Heart left ventricle (tissue), 16 donors: ENCODE data around the gene ZNF503. TPM values are rescaled to one million over a fixed set of nuclear protein-coding genes. Genes with fewer than 3 reads are reported as not detected.

Experiments
- ATAC-seq, 4 donors: fragments of 200-7000 bp; cut with Tn5 transposase; one replicate each; pipeline ENCODE4 v1.9.1; 2020 to 2022; ENCODE audit warnings: moderate library complexity in 4 of 4, mild to moderate bottlenecking in 3 of 4, moderate number of reproducible peaks in 1 of 4
- DNase-seq, 5 donors: peaks; one replicate each; pipeline ENCODE4 v3.0.0-alpha.2; 2020
- H3K27ac ChIP-seq, 12 donors: fragments of 200-600 bp; sonication (generic) in 4 of 12; one replicate each; pipeline versions ENCODE4 v1.5.0 to v1.8.0; 2016 to 2022; ENCODE audit warnings: mild to moderate bottlenecking in 2 of 12
- H3K27me3 ChIP-seq, 9 donors: fragments of 200-600 bp; sonication (generic) in 2 of 9; one replicate each; pipeline versions ENCODE4 v1.5.1 to v1.8.0; 2016 to 2022; ENCODE audit warnings: mild to moderate bottlenecking in 3 of 9
- H3K36me3 ChIP-seq, 9 donors: fragments of 200-600 bp; sonication (generic) in 2 of 9; one replicate each; pipeline versions ENCODE4 v1.5.0 to v1.8.0; 2018 to 2022; ENCODE audit warnings: mild to moderate bottlenecking in 2 of 9
- H3K4me1 ChIP-seq, 12 donors: fragments of 200-600 bp; sonication (generic) in 4 of 12; one replicate each; pipeline versions ENCODE4 v1.5.0 to v1.8.0; 2016 to 2022; ENCODE audit warnings: mild to moderate bottlenecking in 3 of 12
- H3K4me3 ChIP-seq, 12 donors: fragments of 200-600 bp; sonication (generic) in 4 of 12; one replicate each; pipeline versions ENCODE4 v1.5.0 to v1.8.0; 2017 to 2022; ENCODE audit warnings: mild to moderate bottlenecking in 9 of 12, moderate library complexity in 4 of 12
- H3K9me3 ChIP-seq, 12 donors: fragments of 200-600 bp; sonication (generic) in 4 of 12; one replicate each; pipeline versions ENCODE4 v1.5.0 to v1.8.0; 2016 to 2022; ENCODE audit warnings: mild to moderate bottlenecking in 1 of 12
- POLR2A ChIP-seq, 2 donors: fragments of 450-650 bp; IDR thresholded peaks; one replicate each; pipeline ENCODE4 v1.6.1; 2017; ENCODE audit warnings: antibody characterized with exemption in 2 of 2, mild to moderate bottlenecking in 2 of 2, moderate library complexity in 2 of 2
- WGBS, 4 donors: extraction: QIAGEN DNeasy Blood & Tissue Kit in 2 of 4; methylation state at CpG; one replicate each; pipeline versions ENCODE4 v1.1.5 to v1.1.7; 2013 to 2018; 5-methylcytosine and 5-hydroxymethylcytosine counted together
- intact Hi-C, 10 donors: fragments of 100-400 bp; cut with DNase I; formaldehyde crosslinking; loops; one replicate each; pipeline versions ENCODE4 v1.11.1 to v1.14.2; 2022
- polyA plus RNA-seq, 2 donors: library from polyadenylated mRNA; stranded (reverse); fragments of 200-250 nt; gene quantifications; one replicate each; pipeline ENCODE4 v1.2.3, GENCODE V29; 2013
- total RNA-seq, 9 donors: library from RNA; depleted of rRNA in 2 of 9; stranded (reverse); fragments of >200 nt in 2 of 9; fragmentation: NEBNext Ultra II Directional in 3 of 9; extraction: Animal tissue kit (Norgen Biotek cat#: 25700) in 3 of 9; gene quantifications; one replicate each; pipeline versions ENCODE4 v1.1.0 to v1.2.4, GENCODE V29; 2016 to 2023
- TF ChIP-seq, protein P1 (sequence below), 12 donors: fragments of 200-600 bp; sonication (generic) in 4 of 12; IDR thresholded peaks; one replicate each; pipeline versions ENCODE4 v1.5.0 to v1.8.0; 2018 to 2022; ENCODE audit warnings: antibody characterized with exemption in 12 of 12, mild to moderate bottlenecking in 5 of 12
- donor health status: ischemic (EF 13 %, LVEDD 7.1; RV severe dilation, severe dysfunction).
- donor health status: healthy with polysubstance abuse.
- donor health status: DM: no; HTN: yes; CAD: no.
- donor health status: DM: no; HTN: no; CAD: no.
- donor health status: ischemic (EF 25% LVEDD 6.9; RV normal size, moderate dysfunction).
- donor health status: ischemic (EF 25% LVEDD 5.7; RV mildly dilated, moderate dysfunction).
- donor health status: healthy.
- donor health status: DM: yes; HTN: yes; CAD: no.
- donor health status: ischemic (EF 35%, LVEDD 5.7; RV mildly dilated, moderate dysfunction).
- donor health status: nonischemic (EF 11% LVEDD 7.7; RV severe dilation, severe dysfunction).
- donor health status: DM: yes; HTN: yes; CAD: no.
- donor health status: PGD.
- donor health status: ischemic (EF 29% LVEDD 5.4; RV normal size, mild dysfunction).
- donor health status: nonischemic (EF 23%, LVEDD 6.1; RV moderate dilation, normal function).

ZNF503 gene
- total and polyA plus RNA-seq, 11 donors = 3.4 to 8.6 (median 7.1) TPM

DNA sequence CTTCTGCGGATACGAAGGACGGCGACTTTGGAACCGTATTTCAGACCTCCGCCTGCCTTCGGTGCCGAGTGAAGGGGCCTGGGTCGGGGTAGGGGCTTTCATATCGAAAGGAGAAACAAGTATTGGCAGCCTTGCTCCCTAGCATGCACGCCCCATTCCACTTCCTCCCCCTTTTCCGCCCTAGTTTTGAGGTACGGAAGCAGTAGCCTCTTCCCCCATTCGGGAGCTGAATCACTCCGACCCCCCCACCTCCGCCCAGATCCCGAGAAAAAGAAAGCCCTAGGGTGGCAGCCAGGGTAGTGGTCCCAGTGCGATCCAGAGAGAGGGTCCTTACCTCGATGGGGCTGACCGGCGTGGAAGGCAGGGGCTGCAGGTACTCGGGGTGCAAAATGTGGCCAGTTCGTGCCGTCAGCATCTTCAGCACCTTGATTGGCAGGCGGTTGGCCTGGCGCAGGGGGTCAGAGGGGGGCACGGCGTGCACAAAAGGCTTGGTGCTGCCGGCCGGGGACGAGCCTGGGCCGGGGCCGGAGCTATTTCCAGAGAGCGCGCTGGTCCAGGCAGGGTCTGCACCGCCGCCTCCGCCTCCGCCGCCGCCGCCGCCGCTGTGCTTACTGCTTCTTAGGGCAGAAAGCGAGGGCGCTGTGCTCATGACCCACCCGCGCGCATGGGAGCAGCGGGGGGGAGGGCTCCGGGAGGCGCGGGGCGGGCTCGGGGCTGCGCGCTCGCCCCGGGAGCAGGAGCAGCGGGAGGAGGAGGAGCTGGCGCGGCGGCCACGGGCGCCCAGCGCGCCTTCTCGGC lies 594 bp downstream of the ZNF503 start:
- Histone ChIP-seq H3K9me3 (no peaks in the 10 kb centered on the region), H3K4me1 (peaks cover 0 to 62% (median 20%) of the 10 kb centered on the region in 12 donors), H3K27ac (peak overlapping the region; percentile 81 to 100 (median 97)), H3K36me3 (peaks cover 0 to 19% (median 9%) of the 10 kb centered on the region in 9 donors), H3K4me3 (peak overlapping the region; percentile 74 to 98 (median 92)), H3K27me3 (peaks cover 0 to 40% (median 0%) of the 10 kb centered on the region in 9 donors)
- TF ChIP-seq POLR2A (IDR thresholded peaks at IDR 0.05) = no peak
- TF ChIP-seq, protein P1, sequence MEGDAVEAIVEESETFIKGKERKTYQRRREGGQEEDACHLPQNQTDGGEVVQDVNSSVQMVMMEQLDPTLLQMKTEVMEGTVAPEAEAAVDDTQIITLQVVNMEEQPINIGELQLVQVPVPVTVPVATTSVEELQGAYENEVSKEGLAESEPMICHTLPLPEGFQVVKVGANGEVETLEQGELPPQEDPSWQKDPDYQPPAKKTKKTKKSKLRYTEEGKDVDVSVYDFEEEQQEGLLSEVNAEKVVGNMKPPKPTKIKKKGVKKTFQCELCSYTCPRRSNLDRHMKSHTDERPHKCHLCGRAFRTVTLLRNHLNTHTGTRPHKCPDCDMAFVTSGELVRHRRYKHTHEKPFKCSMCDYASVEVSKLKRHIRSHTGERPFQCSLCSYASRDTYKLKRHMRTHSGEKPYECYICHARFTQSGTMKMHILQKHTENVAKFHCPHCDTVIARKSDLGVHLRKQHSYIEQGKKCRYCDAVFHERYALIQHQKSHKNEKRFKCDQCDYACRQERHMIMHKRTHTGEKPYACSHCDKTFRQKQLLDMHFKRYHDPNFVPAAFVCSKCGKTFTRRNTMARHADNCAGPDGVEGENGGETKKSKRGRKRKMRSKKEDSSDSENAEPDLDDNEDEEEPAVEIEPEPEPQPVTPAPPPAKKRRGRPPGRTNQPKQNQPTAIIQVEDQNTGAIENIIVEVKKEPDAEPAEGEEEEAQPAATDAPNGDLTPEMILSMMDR (IDR thresholded peaks at IDR 0.05) = no peak
- peak; percentile 57 to 84 (median 68) for DNase-seq
- ATAC-seq = peak in 2 of 4 donors; percentile 28 to 31
- 0 to 1% (median 1%) methylated on average over 31 to 68 of the region's 68 CpGs for WGBS, 4 donors
- intact Hi-C loops = loop anchor here (1.0 to 10.0 kb wide), 33 partner anchors 141 to 1604 kb away; no protein-coding TSS in a partner anchor

DNA sequence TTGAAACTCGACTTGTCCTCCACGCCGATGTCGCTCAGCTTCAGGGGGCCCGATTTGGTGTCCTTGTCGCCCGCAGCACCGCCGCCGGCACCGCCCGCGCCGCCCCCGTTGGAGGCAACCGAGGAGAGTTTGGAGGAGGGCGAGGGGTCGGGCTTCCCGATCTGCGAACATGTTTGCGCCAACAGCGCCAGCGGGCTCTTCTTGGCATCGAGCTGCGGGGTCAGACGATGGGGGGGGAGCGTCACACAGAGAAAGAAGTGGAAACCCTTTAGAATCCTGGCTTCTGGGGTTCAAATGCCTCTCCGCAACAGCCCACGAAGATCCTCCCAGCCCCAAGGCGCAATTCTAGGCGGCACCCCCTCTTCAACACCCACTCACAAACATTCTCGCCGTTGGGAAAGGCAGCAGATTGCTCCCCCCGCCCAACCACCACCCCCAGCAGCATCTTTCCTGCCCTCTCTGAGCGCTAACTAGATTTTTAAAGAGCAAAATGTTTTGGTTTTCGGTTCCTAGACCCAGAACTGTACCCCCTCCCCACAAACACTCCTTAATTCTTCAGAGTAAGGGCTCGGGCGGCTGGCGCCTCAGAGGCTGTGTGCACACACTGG lies 1.3 kb downstream of the ZNF503 start:
- intact Hi-C loops = loop anchor here (1.0 to 10.0 kb wide), 33 partner anchors 142 to 1605 kb away; no protein-coding TSS in a partner anchor
- Histone ChIP-seq H3K27me3 (peaks cover 0 to 39% (median 0%) of the 10 kb centered on the region in 9 donors), H3K4me3 (peak overlapping the region; percentile 74 to 98 (median 92)), H3K27ac (peak overlapping the region; percentile 81 to 100 (median 97)), H3K9me3 (no peaks in the 10 kb centered on the region), H3K4me1 (peaks cover 0 to 62% (median 20%) of the 10 kb centered on the region in 12 donors), H3K36me3 (peaks cover 0 to 19% (median 9%) of the 10 kb centered on the region in 9 donors)
- 0 to 1% (median 0%) methylated on average over 26 to 39 of the region's 39 CpGs for WGBS, 4 donors
- ATAC-seq (no peak), DNase-seq (peak in 1 of 5 donors; percentile 51)
- TF ChIP-seq POLR2A (IDR thresholded peaks at IDR 0.05) = no peak
- TF ChIP-seq, protein P1 (IDR thresholded peaks at IDR 0.05) = peak in 1 of 12 donors; percentile 26

DNA sequence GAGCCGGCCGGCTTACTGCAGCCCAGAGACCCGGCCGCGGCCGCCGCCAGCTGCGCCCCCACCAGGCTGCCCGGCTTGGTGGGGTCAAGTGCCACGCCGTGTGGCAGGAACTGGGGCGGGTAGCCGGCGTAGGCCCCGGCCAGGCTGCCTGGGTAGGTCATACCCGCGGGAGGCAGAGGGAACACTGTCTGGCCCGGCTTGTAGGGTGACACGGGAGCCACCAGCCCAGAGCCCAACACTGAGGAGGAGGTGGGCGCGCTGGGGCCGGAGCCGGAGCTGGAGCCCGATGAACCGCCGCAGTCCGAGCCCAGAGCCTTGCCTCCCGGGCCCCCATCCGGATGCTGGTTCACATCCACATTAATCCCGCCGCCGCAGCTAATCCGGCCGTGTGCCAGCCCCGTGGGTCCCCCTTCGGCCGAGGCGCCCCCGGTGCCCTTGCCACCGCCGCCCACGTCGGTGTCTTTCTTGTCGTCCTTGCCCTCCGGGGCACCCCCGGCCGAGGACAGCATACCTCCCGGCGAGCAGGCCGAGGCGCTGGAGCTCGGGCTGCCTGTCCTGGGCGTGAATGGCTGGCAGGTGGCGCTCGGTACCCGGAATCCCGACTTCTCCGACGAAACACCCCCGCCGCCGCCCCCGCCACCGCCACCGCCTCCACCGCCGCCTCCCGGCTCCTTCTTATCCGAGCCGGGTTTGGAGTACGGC lies 2.0 kb downstream of the ZNF503 start:
- peak in 3 of 4 donors; percentile 16 to 26 (median 25) for ATAC-seq
- peak; percentile 82 to 92 (median 87) for DNase-seq
- TF ChIP-seq, protein P1 (IDR thresholded peaks at IDR 0.05) = peak; percentile 60 to 90 (median 76)
- no peak for TF ChIP-seq POLR2A (IDR thresholded peaks at IDR 0.05)
- Histone ChIP-seq H3K27ac (peak overlapping the region; percentile 33 to 100 (median 97)), H3K9me3 (no peaks in the 10 kb centered on the region), H3K36me3 (peaks cover 0 to 19% (median 9%) of the 10 kb centered on the region in 9 donors), H3K4me1 (peaks cover 0 to 63% (median 19%) of the 10 kb centered on the region in 12 donors), H3K4me3 (peak overlapping the region; percentile 74 to 98 (median 92)), H3K27me3 (peaks cover 0 to 36% (median 0%) of the 10 kb centered on the region in 9 donors)
- WGBS, 4 donors = 13 to 19% (median 13%) methylated on average over 15 to 71 of the region's 71 CpGs
- intact Hi-C loops = loop anchor here (1.0 to 10.0 kb wide), 40 partner anchors 102 to 1605 kb away; no protein-coding TSS in a partner anchor
